Measurements from ENCODE around the gene AGRN.
A peak's percentile ranks its signal among the peaks of the same experiment; 100 is the strongest.

Gene AGRN

GRCh38 chr1:1038694-1039093, 18.8 kb downstream of the AGRN start:
- DNase-seq (ENCODE audit: low read depth): no peak

- no peak for DNase-seq (ENCODE audit: low read depth)
Observed at GRCh38 chr1:1039145-1039910, 19.4 kb downstream of the AGRN start.

GRCh38 chr1:1040004-1040991, 20.4 kb downstream of the AGRN start:
- DNase-seq (ENCODE audit: low read depth): peak; percentile 86

GRCh38 chr1:1041092-1041523, 21.2 kb downstream of the AGRN start:
- no peak for DNase-seq (ENCODE audit: low read depth)

GRCh38 chr1:1041873-1042272, 22.0 kb downstream of the AGRN start:
- DNase-seq (ENCODE audit: low read depth): no peak

GRCh38 chr1:1042835-1043234, 22.9 kb downstream of the AGRN start:
- DNase-seq (ENCODE audit: low read depth): no peak

GRCh38 chr1:1043411-1043810, 23.5 kb downstream of the AGRN start:
- DNase-seq (ENCODE audit: low read depth): no peak

- DNase-seq (ENCODE audit: low read depth): no peak
Observed at GRCh38 chr1:1043921-1044320, 24.0 kb downstream of the AGRN start.

GRCh38 chr1:1044455-1045078, 24.6 kb downstream of the AGRN start:
- no peak for DNase-seq (ENCODE audit: low read depth)

GRCh38 chr1:1045129-1045528, 25.2 kb downstream of the AGRN start:
- DNase-seq (ENCODE audit: low read depth): no peak

- DNase-seq (ENCODE audit: low read depth): no peak
Observed at GRCh38 chr1:1046243-1046642, 26.3 kb downstream of the AGRN start.

GRCh38 chr1:1046767-1047166, 26.8 kb downstream of the AGRN start:
- DNase-seq (ENCODE audit: low read depth): no peak

GRCh38 chr1:1047407-1047806, 27.5 kb downstream of the AGRN start:
- DNase-seq (ENCODE audit: low read depth): no peak

- no peak for DNase-seq (ENCODE audit: low read depth)
Observed at GRCh38 chr1:1047963-1048362, 28.0 kb downstream of the AGRN start.

- no peak for DNase-seq (ENCODE audit: low read depth)
Observed at GRCh38 chr1:1048765-1049164, 28.8 kb downstream of the AGRN start.

GRCh38 chr1:1049318-1050165, 29.6 kb downstream of the AGRN start:
- DNase-seq (ENCODE audit: low read depth): no peak

GRCh38 chr1:1050577-1051052, 30.7 kb downstream of the AGRN start:
- no peak for DNase-seq (ENCODE audit: low read depth)

- no peak for DNase-seq (ENCODE audit: low read depth)
Observed at GRCh38 chr1:1051127-1051810, 31.3 kb downstream of the AGRN start.

GRCh38 chr1:1052003-1052840, 32.3 kb downstream of the AGRN start:
- no peak for DNase-seq (ENCODE audit: low read depth)

- DNase-seq (ENCODE audit: low read depth): no peak
Observed at GRCh38 chr1:1053022-1053421, 33.1 kb downstream of the AGRN start.

All from iris pigment epithelial cell (primary cell).